MCF 10A (cell line): ENCODE measurements around the gene CUBN. TPM values are rescaled to one million over a fixed set of nuclear protein-coding genes. Genes with fewer than 3 reads are reported as not detected.

Source experiments
- BruUV-seq: library from RNA; stranded (reverse); fragments of 400-500 nt; replicated peaks from 2 replicates; lab custom pipeline; 2021; lab: Mats Ljungman, UMichigan
- CTCF ChIA-PET: fragments of 300-600 bp; sonication (Branson Sonifier 250); formaldehyde crosslinking; extraction: SDS; loops from one replicate; lab custom pipeline; 2021; ENCODE audit warnings: antibody characterized with exemption, inconsistent platforms; lab: Yijun Ruan, JAX
- POLR2A ChIA-PET: fragments of 300-600, 350-650 bp; sonication (Branson Sonifier 250); formaldehyde crosslinking; extraction: SDS; loops from one replicate; lab custom pipeline; 2020; ENCODE audit warnings: antibody characterized with exemption, inconsistent platforms; lab: Yijun Ruan, JAX
- DNase-seq: peaks from one replicate; pipeline ENCODE4 v3.0.0-alpha.2; 2018; ENCODE audit not compliant: unreplicated experiment
- H3K27ac Mint-ChIP-seq: one replicate; pipeline ENCODE4 v1.8.0; 2022; ENCODE audit warnings: mild to moderate bottlenecking, low read depth, mixed read lengths; ENCODE audit not compliant: unreplicated experiment
- H3K27me3 Mint-ChIP-seq: one replicate; pipeline ENCODE4 v1.8.0; 2022; ENCODE audit warnings: mixed read lengths; ENCODE audit not compliant: insufficient read depth, unreplicated experiment
- H3K36me3 Mint-ChIP-seq: one replicate; pipeline ENCODE4 v1.8.0; 2022; ENCODE audit warnings: mild to moderate bottlenecking, moderate library complexity, mixed read lengths; ENCODE audit not compliant: insufficient read depth, unreplicated experiment
- H3K4me1 Mint-ChIP-seq: one replicate; pipeline ENCODE4 v1.8.0; 2022; ENCODE audit warnings: mixed read lengths; ENCODE audit not compliant: insufficient read depth, unreplicated experiment
- H3K4me3 Mint-ChIP-seq: one replicate; pipeline ENCODE4 v1.8.0; 2022; ENCODE audit warnings: mild to moderate bottlenecking, moderate library complexity, mixed read lengths; ENCODE audit not compliant: unreplicated experiment
- H3K9me3 Mint-ChIP-seq: one replicate; pipeline ENCODE4 v1.8.0; 2022; ENCODE audit warnings: mixed read lengths; ENCODE audit not compliant: unreplicated experiment
- intact Hi-C: fragments of 100-400 bp; cut with micrococcal nuclease; formaldehyde crosslinking; loops from 2 replicates; pipeline ENCODE4 v1.14.1; 2022
- total RNA-seq: library from RNA; stranded (reverse); gene quantifications from 2 replicates; pipeline ENCODE4 v1.2.3, GENCODE V29; 2022
- TF ChIP-seq, protein P1 (sequence below): fragments of 200-600 bp; IDR thresholded peaks from one replicate; pipeline ENCODE4 v1.8.0; 2022; ENCODE audit warnings: antibody characterized with exemption, mild to moderate bottlenecking; ENCODE audit not compliant: unreplicated experiment

The CUBN gene
- total RNA-seq, 1 experiment from 2014 or later = 1.3 TPM

DNA sequence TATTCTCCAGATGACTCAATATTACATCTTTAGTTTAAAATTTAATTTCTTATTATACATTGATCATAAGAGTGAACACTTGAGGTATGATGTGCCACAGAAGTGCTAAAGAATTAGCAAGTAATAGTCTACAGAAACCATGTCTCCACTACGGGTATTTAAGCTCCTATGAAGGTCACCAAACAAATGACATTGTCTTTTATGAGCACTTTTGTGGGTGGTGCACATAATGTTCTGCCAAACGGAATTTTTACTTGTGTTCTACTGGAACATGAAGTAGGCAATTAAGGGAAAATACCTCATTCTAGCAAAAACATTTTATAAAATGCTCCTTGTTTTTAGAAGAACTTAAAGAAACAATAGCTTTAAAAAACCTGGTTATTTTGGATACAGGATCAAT is 27.4 kb upstream of the CUBN start:
- TF ChIP-seq, protein P1, sequence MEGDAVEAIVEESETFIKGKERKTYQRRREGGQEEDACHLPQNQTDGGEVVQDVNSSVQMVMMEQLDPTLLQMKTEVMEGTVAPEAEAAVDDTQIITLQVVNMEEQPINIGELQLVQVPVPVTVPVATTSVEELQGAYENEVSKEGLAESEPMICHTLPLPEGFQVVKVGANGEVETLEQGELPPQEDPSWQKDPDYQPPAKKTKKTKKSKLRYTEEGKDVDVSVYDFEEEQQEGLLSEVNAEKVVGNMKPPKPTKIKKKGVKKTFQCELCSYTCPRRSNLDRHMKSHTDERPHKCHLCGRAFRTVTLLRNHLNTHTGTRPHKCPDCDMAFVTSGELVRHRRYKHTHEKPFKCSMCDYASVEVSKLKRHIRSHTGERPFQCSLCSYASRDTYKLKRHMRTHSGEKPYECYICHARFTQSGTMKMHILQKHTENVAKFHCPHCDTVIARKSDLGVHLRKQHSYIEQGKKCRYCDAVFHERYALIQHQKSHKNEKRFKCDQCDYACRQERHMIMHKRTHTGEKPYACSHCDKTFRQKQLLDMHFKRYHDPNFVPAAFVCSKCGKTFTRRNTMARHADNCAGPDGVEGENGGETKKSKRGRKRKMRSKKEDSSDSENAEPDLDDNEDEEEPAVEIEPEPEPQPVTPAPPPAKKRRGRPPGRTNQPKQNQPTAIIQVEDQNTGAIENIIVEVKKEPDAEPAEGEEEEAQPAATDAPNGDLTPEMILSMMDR = no peak
- H3K27ac Mint-ChIP-seq = no peak overlapping the region
- BruUV-seq = no TSS peak
- no peaks in the 10 kb centered on the region for H3K9me3 Mint-ChIP-seq
- no peak for DNase-seq
- H3K4me3 Mint-ChIP-seq = no peak overlapping the region
- no peaks in the 10 kb centered on the region for H3K4me1 Mint-ChIP-seq
- POLR2A ChIA-PET = no interaction called here
- no peaks in the 10 kb centered on the region for H3K36me3 Mint-ChIP-seq
- intact Hi-C loops = no loop called here
- no peaks in the 10 kb centered on the region for H3K27me3 Mint-ChIP-seq
- CTCF ChIA-PET = no interaction called here

DNA sequence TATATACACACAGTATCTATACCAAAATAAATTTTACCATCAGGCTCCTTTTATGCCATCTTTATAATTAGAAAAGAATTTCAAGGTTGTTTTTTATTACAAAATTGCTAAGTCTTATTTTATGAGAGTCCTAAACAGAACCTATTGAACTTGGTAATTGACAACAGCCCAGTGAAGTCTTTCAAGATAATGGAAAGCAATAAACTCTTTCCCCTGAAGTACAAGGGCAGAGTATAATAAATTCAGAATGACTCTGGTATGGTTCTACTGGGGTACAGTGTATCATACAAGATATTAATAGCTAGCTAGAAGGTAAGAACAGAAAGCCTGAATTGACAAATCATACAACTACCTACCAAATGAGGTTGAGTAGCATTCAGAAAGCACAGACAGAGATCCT is 26.2 kb upstream of the CUBN start:
- POLR2A ChIA-PET = no interaction called here
- no peak overlapping the region for H3K4me3 Mint-ChIP-seq
- H3K9me3 Mint-ChIP-seq = no peaks in the 10 kb centered on the region
- TF ChIP-seq, protein P1 = no peak
- CTCF ChIA-PET = no interaction called here
- DNase-seq = no peak
- H3K36me3 Mint-ChIP-seq = no peaks in the 10 kb centered on the region
- BruUV-seq = no TSS peak
- intact Hi-C loops = no loop called here
- no peaks in the 10 kb centered on the region for H3K27me3 Mint-ChIP-seq
- no peak overlapping the region for H3K27ac Mint-ChIP-seq
- no peaks in the 10 kb centered on the region for H3K4me1 Mint-ChIP-seq

DNA sequence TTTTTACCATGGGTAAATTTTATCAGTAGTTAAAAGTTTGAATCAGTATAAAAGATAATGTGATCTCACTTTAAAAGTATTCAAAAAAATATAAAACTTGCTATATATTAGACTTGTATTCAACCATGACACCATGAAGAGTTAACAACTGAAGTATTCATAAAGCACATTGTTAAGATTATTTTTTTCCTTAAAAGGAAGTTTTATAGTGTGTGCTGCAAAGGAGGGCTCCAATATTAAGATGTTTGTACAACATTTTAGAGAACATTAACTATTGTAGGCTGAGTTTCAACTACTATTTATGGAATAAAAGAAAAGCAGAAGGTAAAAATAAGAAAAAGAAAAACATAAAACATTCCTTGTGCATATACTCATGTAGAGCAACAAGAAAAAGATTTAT is 24.5 kb upstream of the CUBN start:
- Mint-ChIP-seq H3K4me1 (no peaks in the 10 kb centered on the region), H3K27me3 (no peaks in the 10 kb centered on the region), H3K9me3 (no peaks in the 10 kb centered on the region), H3K36me3 (no peaks in the 10 kb centered on the region), H3K4me3 (no peak overlapping the region), H3K27ac (no peak overlapping the region)
- TF ChIP-seq, protein P1 = no peak
- no TSS peak for BruUV-seq
- intact Hi-C loops = no loop called here
- ChIA-PET POLR2A (no interaction called here), CTCF (no interaction called here)
- no peak for DNase-seq

DNA sequence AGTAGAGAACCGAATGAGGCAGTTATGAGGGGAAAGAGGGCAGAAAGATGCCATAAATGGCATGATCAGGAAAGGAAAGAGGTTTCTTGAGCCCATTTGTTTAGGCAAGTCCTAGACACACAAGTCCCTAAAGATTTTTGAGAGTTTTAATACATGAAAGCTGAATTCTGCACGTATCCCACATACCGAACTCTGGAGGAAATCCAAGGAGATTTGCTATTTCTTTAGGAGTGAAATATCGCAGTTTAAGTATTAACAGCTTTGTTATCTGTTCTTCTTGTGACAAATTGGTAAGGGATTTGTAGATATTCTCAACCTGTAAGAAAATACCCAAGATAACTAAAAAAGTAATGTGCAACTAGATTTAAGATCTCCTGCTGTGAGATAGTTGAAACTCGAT is 23.7 kb upstream of the CUBN start:
- no peaks in the 10 kb centered on the region for H3K27me3 Mint-ChIP-seq
- H3K27ac Mint-ChIP-seq = no peak overlapping the region
- intact Hi-C loops = no loop called here
- TF ChIP-seq, protein P1 = no peak
- H3K9me3 Mint-ChIP-seq = no peaks in the 10 kb centered on the region
- no peaks in the 10 kb centered on the region for H3K36me3 Mint-ChIP-seq
- H3K4me3 Mint-ChIP-seq = no peak overlapping the region
- CTCF ChIA-PET = no interaction called here
- no peak for DNase-seq
- BruUV-seq = no TSS peak
- POLR2A ChIA-PET = no interaction called here
- no peaks in the 10 kb centered on the region for H3K4me1 Mint-ChIP-seq
